GM18519 (cell line): Measurements from ENCODE around the gene PYROXD2.

ENCODE experiments used
- ATAC-seq: cut with Tn5 transposase; IDR thresholded peaks from one replicate; pipeline ENCODE4 v1.9.1; 2021; ENCODE audit warnings: mild to moderate bottlenecking, moderate library complexity; ENCODE audit not compliant: unreplicated experiment, low FRiP score

PYROXD2 gene

GRCh38 chr10:98416606-98417388, 1.8 kb upstream of the PYROXD2 start:
- no peak for ATAC-seq

GRCh38 chr10:98415731-98416119, 743 bp upstream of the PYROXD2 start:
- no peak for ATAC-seq

GRCh38 chr10:98414578-98414931, 427 bp downstream of the PYROXD2 start:
- no peak for ATAC-seq

- ATAC-seq: no peak
Observed at GRCh38 chr10:98411768-98412167, 3.2 kb downstream of the PYROXD2 start.

GRCh38 chr10:98411166-98411565, 3.8 kb downstream of the PYROXD2 start:
- ATAC-seq: no peak

GRCh38 chr10:98410759-98411158, 4.2 kb downstream of the PYROXD2 start:
- no peak for ATAC-seq

GRCh38 chr10:98410135-98410743, 4.7 kb downstream of the PYROXD2 start:
- no peak for ATAC-seq

GRCh38 chr10:98408799-98409198, 6.2 kb downstream of the PYROXD2 start:
- ATAC-seq: no peak

- no peak for ATAC-seq
Observed at GRCh38 chr10:98407744-98408241, 7.2 kb downstream of the PYROXD2 start.

GRCh38 chr10:98407017-98407743, 7.8 kb downstream of the PYROXD2 start:
- no peak for ATAC-seq

GRCh38 chr10:98405422-98405821, 9.6 kb downstream of the PYROXD2 start:
- ATAC-seq: no peak

GRCh38 chr10:98404571-98405359, 10.2 kb downstream of the PYROXD2 start:
- no peak for ATAC-seq

- ATAC-seq: no peak
Observed at GRCh38 chr10:98403812-98404504, 11.0 kb downstream of the PYROXD2 start.

GRCh38 chr10:98402931-98403718, 11.9 kb downstream of the PYROXD2 start:
- no peak for ATAC-seq

- no peak for ATAC-seq
Observed at GRCh38 chr10:98402478-98402877, 12.5 kb downstream of the PYROXD2 start.

GRCh38 chr10:98400482-98400881, 14.5 kb downstream of the PYROXD2 start:
- ATAC-seq: no peak

GRCh38 chr10:98399784-98400183, 15.2 kb downstream of the PYROXD2 start:
- no peak for ATAC-seq

GRCh38 chr10:98397089-98397600, 17.8 kb downstream of the PYROXD2 start:
- ATAC-seq: no peak
